Measurements from ENCODE around the gene CBX8.
"Not testable (repeated sequence)": the region's sequence is repeated elsewhere in the genome, so short reads cannot be mapped to it uniquely, and the experiment has no call there.

The CBX8 gene

GRCh38 chr17:79779084-79779529 is 17.8 kb downstream of the CBX8 start:
- no peak for DNase-seq (ENCODE audit: low read depth)

- no peak for DNase-seq (ENCODE audit: low read depth)
Observed at GRCh38 chr17:79778504-79779083, 18.3 kb downstream of the CBX8 start.

- DNase-seq (ENCODE audit: low read depth), result peak; percentile 73
Observed at GRCh38 chr17:79777894-79778503, 18.9 kb downstream of the CBX8 start, which contains the start of gene CBX2. CBX2 (plus strand) TSS chr17:79778148; CDS start chr17:79778236, 88 bp downstream.

GRCh38 chr17:79777120-79777893 is 19.6 kb downstream of the CBX8 start:
- DNase-seq (ENCODE audit: low read depth), result no peak

- DNase-seq (ENCODE audit: low read depth), result no peak
Observed at GRCh38 chr17:79776376-79777119, 20.3 kb downstream of the CBX8 start.

GRCh38 chr17:79775632-79776031 is 21.2 kb downstream of the CBX8 start:
- DNase-seq (ENCODE audit: low read depth), result no peak

GRCh38 chr17:79774561-79774975 is 22.3 kb downstream of the CBX8 start:
- DNase-seq (ENCODE audit: low read depth), result no peak

GRCh38 chr17:79772726-79773125 is 24.2 kb downstream of the CBX8 start:
- not testable (repeated sequence) for DNase-seq (ENCODE audit: low read depth)

GRCh38 chr17:79771276-79771675 is 25.6 kb downstream of the CBX8 start:
- DNase-seq (ENCODE audit: low read depth), result no peak

GRCh38 chr17:79769570-79770506 is 27.0 kb downstream of the CBX8 start:
- no peak for DNase-seq (ENCODE audit: low read depth)

GRCh38 chr17:79765708-79766107 is 31.2 kb downstream of the CBX8 start:
- DNase-seq (ENCODE audit: low read depth), result no peak

GRCh38 chr17:79761894-79762589 is 34.8 kb downstream of the CBX8 start:
- DNase-seq (ENCODE audit: low read depth), result no peak

GRCh38 chr17:79760197-79760906 is 36.5 kb downstream of the CBX8 start:
- DNase-seq (ENCODE audit: low read depth), result no peak

GRCh38 chr17:79758271-79758670 is 38.6 kb downstream of the CBX8 start:
- DNase-seq (ENCODE audit: low read depth), result no peak

GRCh38 chr17:79757140-79757745 is 39.6 kb downstream of the CBX8 start:
- DNase-seq (ENCODE audit: low read depth), result no peak

GRCh38 chr17:79755591-79755990 is 41.3 kb downstream of the CBX8 start:
- no peak for DNase-seq (ENCODE audit: low read depth)

GRCh38 chr17:79754903-79755302 is 42.0 kb downstream of the CBX8 start:
- DNase-seq (ENCODE audit: low read depth), result not testable (repeated sequence)

- DNase-seq (ENCODE audit: low read depth), result no peak
Observed at GRCh38 chr17:79754370-79754769, 42.5 kb downstream of the CBX8 start.

- DNase-seq (ENCODE audit: low read depth), result no peak
Observed at GRCh38 chr17:79752175-79752574, 44.7 kb downstream of the CBX8 start.

Measured in stimulated activated CD8-positive, alpha-beta memory T cell treated with anti-CD3 and anti-CD28 coated beads, Interleukin-15, amount 100 ng/mL, for 24 hours (primary cell).